HG03442 (cell line): Measurements from ENCODE around the gene GOLGA8K.
"Not testable (repeated sequence)": the region's sequence is repeated elsewhere in the genome, so short reads cannot be mapped to it uniquely, and the experiment has no call there.

Source experiments
- ATAC-seq: cut with Tn5 transposase; IDR thresholded peaks from one replicate; pipeline ENCODE4 v1.9.1; 2021; ENCODE audit warnings: mild to moderate bottlenecking, moderate library complexity; ENCODE audit not compliant: unreplicated experiment

GOLGA8K gene

DNA sequence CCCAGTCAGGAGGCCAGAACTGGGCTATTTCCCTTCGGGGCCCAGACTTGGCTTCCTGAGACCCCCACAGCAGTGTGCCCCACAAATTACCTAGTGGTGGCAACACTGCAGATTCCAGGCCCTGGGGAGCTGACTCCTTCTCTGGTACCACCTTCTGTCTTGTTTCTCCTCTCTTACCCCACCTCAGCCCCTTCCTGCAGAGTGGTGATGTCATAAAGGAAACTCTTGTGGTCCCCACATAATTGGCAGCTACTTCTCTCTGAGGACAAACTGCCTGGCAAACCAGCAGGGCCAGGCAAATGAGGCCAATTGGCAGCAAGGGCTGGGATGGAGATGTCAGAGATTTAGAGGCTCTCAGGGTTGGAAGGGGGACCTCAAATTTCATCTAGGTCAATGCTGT lies 44.6 kb downstream of the GOLGA8K start:
- not testable (repeated sequence) for ATAC-seq

GRCh38 chr15:32356909-32357308 lies 46.2 kb downstream of the GOLGA8K start:
- not testable (repeated sequence) for ATAC-seq

DNA sequence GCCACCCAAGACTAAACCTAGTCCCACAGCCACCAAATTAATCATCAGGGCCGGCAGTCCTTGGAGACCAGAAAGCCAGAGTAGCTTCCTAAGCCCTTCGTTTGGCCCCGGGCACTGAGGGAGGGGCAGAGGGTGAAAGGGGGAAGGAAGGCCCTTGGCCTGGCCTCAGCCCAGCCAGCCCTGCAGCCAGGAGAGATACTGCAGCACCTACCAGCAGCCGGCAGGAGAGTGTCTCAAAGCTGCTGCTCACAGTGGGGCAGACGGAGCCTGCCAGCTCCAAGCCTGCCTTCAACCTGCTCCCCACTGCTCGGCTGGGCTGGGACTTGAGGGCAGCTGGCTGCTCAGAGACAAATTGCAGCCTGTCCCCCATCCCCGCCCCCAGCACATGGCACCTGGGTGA lies 50.3 kb downstream of the GOLGA8K start:
- not testable (repeated sequence) for ATAC-seq

DNA sequence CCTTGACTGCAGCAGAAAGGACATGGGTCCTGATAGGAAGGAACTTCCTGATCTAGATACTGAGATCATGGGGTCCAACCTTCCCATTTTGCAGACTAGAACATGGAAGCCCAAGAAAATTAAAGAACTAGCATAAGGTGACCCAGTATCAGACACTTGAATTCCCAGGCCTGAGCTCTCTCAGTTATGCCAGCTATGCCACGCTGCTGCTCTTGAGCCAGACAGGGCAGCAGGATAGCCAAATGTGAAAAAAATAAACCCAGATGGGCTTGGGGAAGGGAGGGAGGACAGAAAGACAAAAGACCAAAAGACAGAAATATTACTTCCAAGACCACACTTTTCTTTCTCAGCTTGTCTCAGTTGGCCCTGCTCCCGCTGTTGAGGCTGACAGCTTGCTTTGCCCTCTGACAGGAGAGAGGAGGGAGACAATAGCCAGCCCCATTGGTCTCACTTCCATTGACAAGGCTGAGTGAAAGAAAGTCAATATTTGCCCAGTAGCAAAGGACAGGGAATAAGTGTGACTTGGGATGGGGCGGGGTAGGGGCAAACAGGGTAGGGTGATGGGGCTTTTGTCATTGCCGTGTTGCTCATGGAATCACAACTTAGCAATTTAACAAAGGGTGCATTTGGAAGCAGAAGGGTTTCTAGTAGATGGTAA lies 52.4 kb downstream of the GOLGA8K start:
- not testable (repeated sequence) for ATAC-seq

GRCh38 chr15:32347037-32347436 lies 56.1 kb downstream of the GOLGA8K start:
- not testable (repeated sequence) for ATAC-seq

DNA sequence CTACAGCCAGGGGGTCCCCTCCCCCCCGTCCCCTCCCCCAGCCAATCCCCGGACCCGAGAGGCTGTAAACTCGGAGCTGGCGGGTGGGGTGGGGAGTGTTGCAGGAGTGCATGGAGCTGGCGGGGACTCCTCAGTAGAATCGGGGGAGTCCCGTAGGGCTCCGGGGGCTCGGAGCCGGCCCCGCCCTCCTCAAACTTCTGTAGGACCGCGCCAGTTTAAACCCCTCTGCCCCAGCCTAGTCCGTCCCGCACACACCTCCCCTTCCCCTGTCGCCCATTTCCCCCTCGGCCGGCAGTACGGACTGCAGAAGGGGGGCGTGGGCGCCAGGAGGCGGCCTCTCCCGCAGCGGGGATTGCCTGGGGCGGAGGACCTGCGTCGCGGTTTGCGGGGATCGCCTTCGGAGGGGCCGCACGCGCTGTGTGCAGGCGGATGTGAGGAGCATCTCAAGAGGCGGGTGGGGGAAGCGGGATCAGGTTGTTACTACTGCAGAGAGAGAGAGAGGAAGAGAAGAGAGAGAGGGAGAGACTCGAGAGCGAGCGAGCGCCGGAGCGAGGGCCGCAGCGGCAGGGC lies 57.0 kb downstream of the GOLGA8K start:
- not testable (repeated sequence) for ATAC-seq

DNA sequence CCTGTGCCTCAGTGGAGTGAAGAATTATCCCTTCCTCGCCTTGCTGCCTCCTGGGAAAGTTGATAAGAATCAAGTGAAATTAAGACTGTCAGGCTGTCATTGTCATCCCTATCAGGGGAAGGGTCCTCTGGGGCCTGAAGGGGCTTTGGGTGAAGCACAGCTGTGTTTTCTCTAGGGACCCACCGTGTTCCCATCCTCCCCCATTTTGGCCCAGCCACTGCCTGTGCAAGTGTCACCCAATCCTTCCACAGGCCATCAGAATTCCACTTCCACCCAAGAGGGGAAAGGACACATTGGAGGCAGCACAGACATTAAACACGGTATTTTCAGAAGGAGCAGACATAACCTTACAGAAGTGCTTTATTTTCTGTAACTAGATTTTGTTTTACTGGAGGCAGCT lies 59.2 kb downstream of the GOLGA8K start:
- not testable (repeated sequence) for ATAC-seq
